SK-N-SH (cell line): ENCODE data around the gene MAOB.

Source experiments
- ELF1 ChIP-seq: IDR thresholded peaks from 2 replicates; pipeline ENCODE4 v1.4.0; 2012
- EP300 ChIP-seq, 2 experiments: IDR thresholded peaks; 2 replicates each; pipeline versions ENCODE4 v1.4.0 to v1.6.1; 2012; ENCODE audit warnings: borderline replicate concordance in 1 of 2, low read depth in 1 of 2, low read length in 1 of 2
- EZH2phosphoT487 ChIP-seq: fragments of 200-600 bp; sonication (generic); IDR thresholded peaks from 2 replicates; pipeline ENCODE4 v1.6.1; 2017; ENCODE audit warnings: low read depth, mixed run types, mild to moderate bottlenecking, antibody characterized with exemption, moderate library complexity, borderline replicate concordance
- JUND ChIP-seq: IDR thresholded peaks from 2 replicates; pipeline ENCODE4 v1.4.0; 2012
- MXI1 ChIP-seq: IDR thresholded peaks from 2 replicates; pipeline ENCODE4 v1.6.1; 2012; ENCODE audit warnings: mild to moderate bottlenecking, low read depth, low read length, improper control_type of control experiment
- SIN3A ChIP-seq: IDR thresholded peaks from 2 replicates; pipeline ENCODE4 v1.6.1; 2012; ENCODE audit warnings: low read depth, mild to moderate bottlenecking, low read length, moderate library complexity, borderline replicate concordance
- TAF1 ChIP-seq: IDR thresholded peaks from 2 replicates; pipeline ENCODE4 v1.6.1; 2012; ENCODE audit warnings: low read depth, mild to moderate bottlenecking, low read length, moderate library complexity, borderline replicate concordance
- TCF12 ChIP-seq: IDR thresholded peaks from 2 replicates; pipeline ENCODE4 v1.4.0; 2012
- YY1 ChIP-seq: IDR thresholded peaks from 2 replicates; pipeline ENCODE4 v1.4.0; 2012; ENCODE audit warnings: low read depth, mild to moderate bottlenecking
- TF ChIP-seq, protein P1 (sequence below): fragments of 200-600 bp; sonication (generic); IDR thresholded peaks from 2 replicates; pipeline ENCODE4 v1.6.1; 2017; ENCODE audit warnings: antibody characterized with exemption, mild to moderate bottlenecking, moderate library complexity
- TF ChIP-seq, protein P2 (sequence below): IDR thresholded peaks from 2 replicates; pipeline ENCODE4 v1.4.0; 2012; ENCODE audit warnings: low read depth, borderline replicate concordance
- TF ChIP-seq, protein P3 (sequence below): IDR thresholded peaks from 2 replicates; pipeline ENCODE4 v1.6.1; 2012; ENCODE audit warnings: mild to moderate bottlenecking, low read depth, low read length, moderate library complexity

DNA sequence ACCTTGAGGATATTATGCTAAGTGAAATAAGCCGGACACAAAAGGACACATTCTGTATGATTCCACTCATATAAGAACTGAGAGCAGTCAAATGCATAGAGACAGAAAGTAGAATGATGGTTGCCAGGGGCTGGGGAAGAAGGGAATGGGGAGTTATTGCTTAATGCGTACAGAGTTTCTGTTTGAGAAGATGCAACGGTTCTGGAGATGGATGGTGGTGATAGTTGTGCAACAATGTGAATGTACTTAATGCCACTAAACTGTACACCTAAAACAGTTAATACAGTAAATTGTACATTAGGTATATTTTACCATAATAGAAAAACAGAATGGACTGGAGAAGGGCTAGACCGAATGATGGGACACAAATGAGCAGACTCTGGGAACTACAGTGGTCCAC lies 15.8 kb downstream of the MAOB start:
- TF ChIP-seq TAF1: no peak
- no peak for TF ChIP-seq EP300 (IDR thresholded peaks at IDR 0.05; ENCODE audit: borderline replicate concordance in 1 of 2, low read depth in 1 of 2, low read length in 1 of 2)
- no peak for TF ChIP-seq JUND
- no peak for TF ChIP-seq MXI1
- no peak for TF ChIP-seq SIN3A
- TF ChIP-seq, protein P1, sequence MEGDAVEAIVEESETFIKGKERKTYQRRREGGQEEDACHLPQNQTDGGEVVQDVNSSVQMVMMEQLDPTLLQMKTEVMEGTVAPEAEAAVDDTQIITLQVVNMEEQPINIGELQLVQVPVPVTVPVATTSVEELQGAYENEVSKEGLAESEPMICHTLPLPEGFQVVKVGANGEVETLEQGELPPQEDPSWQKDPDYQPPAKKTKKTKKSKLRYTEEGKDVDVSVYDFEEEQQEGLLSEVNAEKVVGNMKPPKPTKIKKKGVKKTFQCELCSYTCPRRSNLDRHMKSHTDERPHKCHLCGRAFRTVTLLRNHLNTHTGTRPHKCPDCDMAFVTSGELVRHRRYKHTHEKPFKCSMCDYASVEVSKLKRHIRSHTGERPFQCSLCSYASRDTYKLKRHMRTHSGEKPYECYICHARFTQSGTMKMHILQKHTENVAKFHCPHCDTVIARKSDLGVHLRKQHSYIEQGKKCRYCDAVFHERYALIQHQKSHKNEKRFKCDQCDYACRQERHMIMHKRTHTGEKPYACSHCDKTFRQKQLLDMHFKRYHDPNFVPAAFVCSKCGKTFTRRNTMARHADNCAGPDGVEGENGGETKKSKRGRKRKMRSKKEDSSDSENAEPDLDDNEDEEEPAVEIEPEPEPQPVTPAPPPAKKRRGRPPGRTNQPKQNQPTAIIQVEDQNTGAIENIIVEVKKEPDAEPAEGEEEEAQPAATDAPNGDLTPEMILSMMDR: no peak
- TF ChIP-seq, protein P2, sequence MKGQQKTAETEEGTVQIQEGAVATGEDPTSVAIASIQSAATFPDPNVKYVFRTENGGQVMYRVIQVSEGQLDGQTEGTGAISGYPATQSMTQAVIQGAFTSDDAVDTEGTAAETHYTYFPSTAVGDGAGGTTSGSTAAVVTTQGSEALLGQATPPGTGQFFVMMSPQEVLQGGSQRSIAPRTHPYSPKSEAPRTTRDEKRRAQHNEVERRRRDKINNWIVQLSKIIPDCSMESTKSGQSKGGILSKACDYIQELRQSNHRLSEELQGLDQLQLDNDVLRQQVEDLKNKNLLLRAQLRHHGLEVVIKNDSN: no peak
- TF ChIP-seq YY1: no peak
- TF ChIP-seq, protein P3, sequence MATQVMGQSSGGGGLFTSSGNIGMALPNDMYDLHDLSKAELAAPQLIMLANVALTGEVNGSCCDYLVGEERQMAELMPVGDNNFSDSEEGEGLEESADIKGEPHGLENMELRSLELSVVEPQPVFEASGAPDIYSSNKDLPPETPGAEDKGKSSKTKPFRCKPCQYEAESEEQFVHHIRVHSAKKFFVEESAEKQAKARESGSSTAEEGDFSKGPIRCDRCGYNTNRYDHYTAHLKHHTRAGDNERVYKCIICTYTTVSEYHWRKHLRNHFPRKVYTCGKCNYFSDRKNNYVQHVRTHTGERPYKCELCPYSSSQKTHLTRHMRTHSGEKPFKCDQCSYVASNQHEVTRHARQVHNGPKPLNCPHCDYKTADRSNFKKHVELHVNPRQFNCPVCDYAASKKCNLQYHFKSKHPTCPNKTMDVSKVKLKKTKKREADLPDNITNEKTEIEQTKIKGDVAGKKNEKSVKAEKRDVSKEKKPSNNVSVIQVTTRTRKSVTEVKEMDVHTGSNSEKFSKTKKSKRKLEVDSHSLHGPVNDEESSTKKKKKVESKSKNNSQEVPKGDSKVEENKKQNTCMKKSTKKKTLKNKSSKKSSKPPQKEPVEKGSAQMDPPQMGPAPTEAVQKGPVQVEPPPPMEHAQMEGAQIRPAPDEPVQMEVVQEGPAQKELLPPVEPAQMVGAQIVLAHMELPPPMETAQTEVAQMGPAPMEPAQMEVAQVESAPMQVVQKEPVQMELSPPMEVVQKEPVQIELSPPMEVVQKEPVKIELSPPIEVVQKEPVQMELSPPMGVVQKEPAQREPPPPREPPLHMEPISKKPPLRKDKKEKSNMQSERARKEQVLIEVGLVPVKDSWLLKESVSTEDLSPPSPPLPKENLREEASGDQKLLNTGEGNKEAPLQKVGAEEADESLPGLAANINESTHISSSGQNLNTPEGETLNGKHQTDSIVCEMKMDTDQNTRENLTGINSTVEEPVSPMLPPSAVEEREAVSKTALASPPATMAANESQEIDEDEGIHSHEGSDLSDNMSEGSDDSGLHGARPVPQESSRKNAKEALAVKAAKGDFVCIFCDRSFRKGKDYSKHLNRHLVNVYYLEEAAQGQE: no peak
- TF ChIP-seq EZH2phosphoT487: no peak
- TF ChIP-seq TCF12: no peak
- TF ChIP-seq ELF1: no peak
